Activated CD4-positive, alpha-beta T cell treated with anti-CD3 and anti-CD28 coated beads, Interleukin-10, Interleukin-2, amounts not matched to agents 100 ng/mL and 50 ng/mL, durations not matched to agents 16 hours and 8 hours (primary cell): ENCODE results near the gene PCDH9.
A peak's percentile ranks its signal among the peaks of the same experiment; 100 is the strongest.

ENCODE experiments used
- DNase-seq: peaks from one replicate; pipeline ENCODE4 v3.0.0-alpha.2; 2020

Gene PCDH9

GRCh38 chr13:67229481-67230403, at the start of gene PCDH9:
Gene PCDH9 (minus strand): TSS chr13:67230336. CDS start chr13:67228440, 1,896 bp downstream.
- no peak for DNase-seq

- no peak for DNase-seq
Observed at GRCh38 chr13:67278235-67278634, 48.1 kb upstream of the PCDH9 start.

GRCh38 chr13:67277581-67277980, 47.4 kb upstream of the PCDH9 start:
- no peak for DNase-seq

GRCh38 chr13:67275351-67275960, 45.3 kb upstream of the PCDH9 start:
- DNase-seq = no peak

GRCh38 chr13:67273001-67273400, 42.9 kb upstream of the PCDH9 start:
- no peak for DNase-seq

- DNase-seq = no peak
Observed at GRCh38 chr13:67267136-67267535, 37.0 kb upstream of the PCDH9 start.

GRCh38 chr13:67259208-67259607, 29.1 kb upstream of the PCDH9 start:
- no peak for DNase-seq

GRCh38 chr13:67258482-67258881, 28.3 kb upstream of the PCDH9 start:
- peak; percentile 2 for DNase-seq

- DNase-seq = no peak
Observed at GRCh38 chr13:67238861-67239260, 8.7 kb upstream of the PCDH9 start.

- peak; percentile 23 for DNase-seq
Observed at GRCh38 chr13:67238277-67238859, 8.2 kb upstream of the PCDH9 start.

GRCh38 chr13:67235265-67235664, 5.1 kb upstream of the PCDH9 start:
- no peak for DNase-seq

- no peak for DNase-seq
Observed at GRCh38 chr13:67232384-67232783, 2.2 kb upstream of the PCDH9 start.

- no peak for DNase-seq
Observed at GRCh38 chr13:67231289-67232000, 1.3 kb upstream of the PCDH9 start.

GRCh38 chr13:67230404-67231288, 510 bp upstream of the PCDH9 start:
- DNase-seq = peak; percentile 92

- no peak for DNase-seq
Observed at GRCh38 chr13:67228916-67229315, 1.2 kb downstream of the PCDH9 start.

GRCh38 chr13:67228031-67228430, 2.1 kb downstream of the PCDH9 start:
- no peak for DNase-seq

GRCh38 chr13:67227131-67227983, 2.8 kb downstream of the PCDH9 start:
- DNase-seq = no peak

GRCh38 chr13:67226696-67227095, 3.4 kb downstream of the PCDH9 start:
- no peak for DNase-seq

- DNase-seq = no peak
Observed at GRCh38 chr13:67225252-67226159, 4.6 kb downstream of the PCDH9 start.
